Activated T-cell treated with anti-CD3 and anti-CD28 coated beads, Interleukin-2, amount 50 U/mL, for 72 hours (primary cell): Measurements from ENCODE around the gene CREBL2. TPM values are rescaled to one million over a fixed set of nuclear protein-coding genes. Genes with fewer than 3 reads are reported as not detected.

ENCODE experiments used
- ATAC-seq, 2 donors: fragments of 150-1000 bp; cut with Tn5 transposase; replicated peaks in 1 of 2; 2 replicates each; pipeline ENCODE4 v1.10.0; 2021; ENCODE audit warnings: moderate library complexity in 2 of 2, mild to moderate bottlenecking in 1 of 2
- DNase-seq, 2 donors: peaks; one replicate each; pipeline ENCODE4 v3.0.0; 2021 to 2022; ENCODE audit warnings: mixed read lengths in 1 of 2
- H3K27ac Mint-ChIP-seq: one replicate; pipeline ENCODE4 v1.8.0; 2022; ENCODE audit warnings: mild to moderate bottlenecking, moderate library complexity, mixed read lengths
- H3K27me3 Mint-ChIP-seq: one replicate; pipeline ENCODE4 v1.8.0; 2022; ENCODE audit warnings: low read depth, mixed read lengths
- H3K36me3 Mint-ChIP-seq, 2 donors: one replicate each; pipeline ENCODE4 v1.8.0; 2022; ENCODE audit warnings: mixed read lengths in 2 of 2, mild to moderate bottlenecking in 1 of 2; ENCODE audit not compliant: insufficient read depth in 2 of 2
- H3K4me1 Mint-ChIP-seq: one replicate; pipeline ENCODE4 v1.8.0; 2022; ENCODE audit warnings: low read depth, mixed read lengths
- H3K4me3 Mint-ChIP-seq, 2 donors: one replicate each; pipeline ENCODE4 v1.8.0; 2022; ENCODE audit warnings: mild to moderate bottlenecking in 2 of 2, mixed read lengths in 2 of 2, moderate library complexity in 2 of 2
- H3K9me3 Mint-ChIP-seq, 2 donors: one replicate each; pipeline ENCODE4 v1.8.0; 2022; ENCODE audit warnings: mixed read lengths in 2 of 2
- total RNA-seq, 2 donors: library from RNA; stranded (reverse); gene quantifications; one replicate each; pipeline ENCODE4 v1.2.3, GENCODE V29; 2022

CREBL2 gene
- total RNA-seq, 2 donors from 2014 or later, result 27.7 to 32.7 TPM

- H3K36me3 Mint-ChIP-seq, result peaks cover 15 to 28% of the 10 kb centered on the region in 2 donors
- H3K27ac Mint-ChIP-seq, result peak overlapping the region; percentile 17
- no peaks in the 10 kb centered on the region for H3K27me3 Mint-ChIP-seq
- no peak for ATAC-seq
- DNase-seq, result no peak
- peaks cover 65% of the 10 kb centered on the region for H3K4me1 Mint-ChIP-seq
- H3K9me3 Mint-ChIP-seq, result no peaks in the 10 kb centered on the region
- peak overlapping the region in 1 of 2 donors; percentile 53 for H3K4me3 Mint-ChIP-seq
Measured at GRCh38 chr12:12691549-12691948, 79.9 kb downstream of the CREBL2 start.

DNA sequence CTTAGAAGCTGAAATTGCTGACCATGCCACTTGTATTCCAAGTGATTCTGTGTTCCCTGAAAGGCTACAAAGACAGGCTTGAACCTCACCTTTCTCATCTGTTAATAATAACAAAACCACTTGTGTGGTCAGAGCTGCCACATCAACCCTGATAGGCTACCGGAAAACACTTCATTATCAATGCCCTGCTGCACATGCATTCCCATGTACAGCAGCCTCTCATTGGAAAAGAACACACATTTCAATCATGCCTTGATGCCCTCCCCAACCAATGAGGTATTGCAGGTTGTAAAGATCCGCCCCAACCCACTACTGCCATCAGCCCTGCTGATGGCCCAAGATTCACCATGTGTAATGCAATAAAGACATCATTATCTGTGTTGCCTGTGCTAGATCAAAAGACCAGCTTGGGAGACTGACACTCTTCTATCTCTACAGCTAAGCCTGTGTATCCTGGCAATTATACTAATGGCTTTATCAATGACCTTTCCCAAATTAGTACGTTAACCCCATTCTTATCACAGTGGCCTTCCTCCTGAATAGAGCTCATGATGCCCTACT lies 81.5 kb downstream of the CREBL2 start:
- no peaks in the 10 kb centered on the region for H3K9me3 Mint-ChIP-seq
- peaks cover 81% of the 10 kb centered on the region for H3K4me1 Mint-ChIP-seq
- no peaks in the 10 kb centered on the region for H3K27me3 Mint-ChIP-seq
- no peak overlapping the region for H3K27ac Mint-ChIP-seq
- peaks cover 15 to 22% of the 10 kb centered on the region in 2 donors for H3K36me3 Mint-ChIP-seq
- DNase-seq (no peak), ATAC-seq (no peak)
- peak overlapping the region; percentile 1 to 11 for H3K4me3 Mint-ChIP-seq

Other genes with a start within 250 kb of the CREBL2 start
- 100 to 1,000 TPM; 105 to 129 TPM for gene DUSP16, start 49.0 kb upstream of the CREBL2 start, total RNA-seq
- gene GPR19, start 84.3 kb downstream of the CREBL2 start, total RNA-seq, result 10 to 100 TPM; 34.2 to 50.4 TPM
- gene CDKN1B, start 105.5 kb downstream of the CREBL2 start, total RNA-seq, result 10 to 100 TPM; 54.2 to 67.2 TPM
- 10 to 100 TPM; 10.4 to 12.8 TPM for gene APOLD1, start 173.8 kb downstream of the CREBL2 start, total RNA-seq
- gene DDX47, start 201.5 kb downstream of the CREBL2 start, total RNA-seq, result 10 to 100 TPM; 58.2 to 67.8 TPM